Activated CD4-positive, alpha-beta T cell treated with anti-CD3 and anti-CD28 coated beads for 48 hours (primary cell): ENCODE measurements around the gene JAML.

ENCODE experiments used
- DNase-seq: peaks from one replicate; pipeline ENCODE4 v3.0.0-alpha.2; 2020

JAML gene

DNA sequence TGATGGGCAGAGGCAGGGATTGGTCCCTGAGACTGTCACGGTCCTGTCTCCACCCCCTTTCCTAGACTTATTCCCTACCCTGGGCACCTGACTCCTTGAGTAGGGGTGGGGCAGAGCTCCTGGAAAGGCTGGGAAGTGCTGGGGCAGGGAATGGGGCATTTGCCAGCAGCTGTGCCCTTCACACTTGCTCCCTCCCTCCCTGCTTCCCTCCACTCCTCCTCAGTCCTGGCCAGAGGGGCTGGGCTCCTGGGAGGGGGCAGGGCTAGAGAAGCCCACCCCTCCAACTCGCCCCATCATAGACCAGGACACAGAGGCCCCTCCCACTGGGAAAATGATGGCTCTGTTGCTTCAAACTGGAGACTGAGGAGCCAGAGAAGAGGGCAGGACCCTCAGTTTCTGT is 59.9 kb downstream of the JAML start:
- no peak for DNase-seq

DNA sequence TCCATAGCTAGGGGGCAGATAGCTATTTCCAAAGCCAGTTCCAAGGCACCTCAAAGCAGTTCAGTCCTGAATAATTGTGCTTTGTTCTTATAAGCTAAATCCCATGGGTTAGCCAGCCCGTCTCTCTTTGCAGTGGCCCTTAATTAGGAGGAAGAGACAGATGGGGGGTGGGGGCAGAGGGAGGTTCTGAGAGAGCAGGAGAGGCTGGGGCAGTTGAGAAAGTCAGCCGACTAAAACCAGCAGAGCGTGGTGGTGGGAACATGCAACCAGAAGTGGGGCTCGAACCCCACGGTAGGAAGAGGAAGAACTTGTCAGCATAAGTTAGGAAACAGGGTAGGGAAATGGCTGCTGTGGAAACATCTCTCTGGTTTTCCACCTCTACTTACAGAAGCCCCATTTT is 61.3 kb downstream of the JAML start:
- DNase-seq = no peak

- DNase-seq = no peak
Observed at GRCh38 chr11:118162846-118163245, 62.0 kb downstream of the JAML start.

DNA sequence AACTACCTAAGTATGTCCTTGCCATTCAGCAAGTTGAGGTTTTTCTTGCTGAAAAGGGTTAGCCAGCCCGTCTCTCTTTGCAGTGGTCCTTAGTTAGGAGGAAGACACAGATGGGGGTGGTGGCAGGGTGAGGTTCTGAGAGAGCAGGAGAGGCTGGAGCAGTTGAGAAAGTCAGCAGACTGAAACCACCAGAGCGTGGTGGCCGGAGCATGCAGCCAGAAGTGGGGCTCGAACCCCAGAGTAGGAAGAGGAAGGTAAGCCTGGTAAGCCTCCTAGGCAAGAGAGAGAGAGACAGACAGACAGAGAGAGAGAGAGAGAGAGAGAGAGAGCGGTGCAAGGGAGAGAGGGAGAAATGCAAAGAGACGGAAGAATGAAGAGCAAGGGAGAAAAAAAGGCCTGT is 63.0 kb downstream of the JAML start:
- DNase-seq = no peak

- DNase-seq = no peak
Observed at GRCh38 chr11:118157186-118157895, 67.5 kb downstream of the JAML start.

- DNase-seq = peak; percentile 41
Observed at GRCh38 chr11:118156531-118157185, 68.2 kb downstream of the JAML start.

GRCh38 chr11:118155776-118156530 is 68.9 kb downstream of the JAML start:
- DNase-seq = no peak

- DNase-seq = no peak
Observed at GRCh38 chr11:118154641-118155040, 70.2 kb downstream of the JAML start.

GRCh38 chr11:118153976-118154375 is 70.8 kb downstream of the JAML start:
- DNase-seq = no peak

- no peak for DNase-seq
Observed at GRCh38 chr11:118153516-118153915, 71.3 kb downstream of the JAML start.

DNA sequence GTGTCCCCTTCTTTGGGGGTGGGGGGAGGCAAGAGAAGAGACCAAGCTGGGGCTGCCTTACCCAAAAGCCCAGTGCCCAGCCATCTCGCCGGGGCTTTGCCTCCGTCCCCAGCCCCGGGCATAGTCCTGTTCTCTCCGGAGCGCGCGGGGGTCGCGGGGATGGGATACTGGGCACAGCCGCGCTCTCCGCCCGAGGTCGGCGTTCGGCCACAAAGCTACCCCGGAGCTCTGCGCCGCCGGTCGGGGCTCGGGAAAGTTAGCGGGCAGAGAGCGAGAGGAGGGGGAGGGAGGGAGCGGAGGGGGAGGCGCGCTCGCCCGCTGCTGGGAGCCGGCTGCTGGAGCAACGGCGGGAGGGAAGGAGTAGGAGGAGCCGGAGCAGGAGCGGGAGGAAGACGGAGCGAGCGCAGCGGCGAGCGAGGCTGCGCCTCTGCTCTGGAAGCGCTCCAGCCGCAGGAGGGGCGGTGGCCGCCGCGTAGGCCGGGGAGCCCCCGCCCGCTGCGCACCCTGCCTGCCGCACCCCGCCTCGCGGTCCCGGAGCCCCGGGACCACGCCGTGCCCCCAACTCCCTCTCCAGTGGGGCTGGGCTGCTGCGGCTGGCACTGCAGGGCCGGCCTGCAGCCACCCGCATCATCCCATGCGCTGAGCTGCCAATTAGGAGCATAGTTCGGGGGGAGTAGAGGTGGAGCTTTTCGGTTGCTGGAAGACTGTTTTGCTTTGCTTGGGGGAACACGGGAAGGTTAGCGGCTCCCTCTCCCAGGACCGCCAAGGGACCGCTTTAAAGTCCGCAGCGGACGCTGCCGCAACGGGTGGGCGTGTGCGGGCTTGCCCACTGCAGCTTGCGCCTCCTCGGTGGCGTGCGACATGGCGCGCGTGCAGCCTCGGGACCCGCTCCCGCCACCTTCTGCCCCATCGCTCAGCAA is 72.0 kb downstream of the JAML start, which contains the start of gene SCN4B:
SCN4B (minus strand) TSS at position 272 of the 920 bp plus-strand sequence; CDS start at position 122, 150 bp downstream.
- DNase-seq = peak; percentile 20

DNA sequence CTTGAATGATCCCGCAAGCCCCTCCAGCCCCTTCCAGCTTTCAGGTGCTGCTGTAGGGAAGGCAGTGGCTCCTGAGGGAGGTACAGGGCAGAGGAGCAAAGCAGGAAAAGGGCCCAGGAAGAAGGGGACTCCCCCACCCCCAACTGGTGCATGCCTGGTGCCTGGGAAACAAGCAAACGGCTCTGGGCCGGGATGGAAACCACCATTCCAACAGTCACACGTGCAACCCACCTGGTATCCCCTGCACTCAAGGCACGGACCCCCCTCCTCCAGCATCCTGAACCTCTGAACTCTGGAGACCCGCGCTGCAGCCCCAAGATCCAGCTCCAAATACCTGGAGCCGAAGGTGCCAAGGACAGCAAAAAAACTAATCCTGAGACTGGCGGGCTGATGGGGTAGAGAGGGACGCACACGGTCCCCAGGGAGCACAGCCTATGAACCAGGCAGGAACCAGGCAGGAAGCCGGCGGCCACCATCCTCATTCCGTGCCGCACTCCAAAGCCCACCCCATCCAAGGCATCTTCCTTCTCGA is 72.7 kb downstream of the JAML start:
- no peak for DNase-seq

GRCh38 chr11:118151431-118151830 is 73.4 kb downstream of the JAML start:
- DNase-seq = no peak

DNA sequence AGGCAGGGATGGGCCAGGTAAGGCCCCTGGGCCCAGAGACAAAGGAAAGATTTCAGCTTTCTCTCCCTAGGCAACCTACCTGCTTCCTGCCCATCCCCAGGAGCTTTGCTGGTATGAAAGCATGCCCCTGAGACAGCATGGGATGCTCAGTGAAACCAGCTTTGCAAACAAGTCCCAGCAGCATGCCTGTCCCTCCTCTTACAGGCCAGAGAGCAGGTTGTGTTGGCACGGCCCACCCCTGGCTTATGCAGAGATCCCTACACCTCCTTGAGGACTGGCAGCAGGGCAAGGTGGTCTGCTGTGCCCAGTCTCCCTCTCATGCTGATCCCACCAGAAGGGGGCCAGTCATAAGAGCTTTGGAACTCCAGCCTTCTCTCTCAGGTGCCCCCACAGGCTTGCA is 75.3 kb downstream of the JAML start:
- no peak for DNase-seq

GRCh38 chr11:118148856-118149255 is 76.0 kb downstream of the JAML start:
- DNase-seq = no peak

DNA sequence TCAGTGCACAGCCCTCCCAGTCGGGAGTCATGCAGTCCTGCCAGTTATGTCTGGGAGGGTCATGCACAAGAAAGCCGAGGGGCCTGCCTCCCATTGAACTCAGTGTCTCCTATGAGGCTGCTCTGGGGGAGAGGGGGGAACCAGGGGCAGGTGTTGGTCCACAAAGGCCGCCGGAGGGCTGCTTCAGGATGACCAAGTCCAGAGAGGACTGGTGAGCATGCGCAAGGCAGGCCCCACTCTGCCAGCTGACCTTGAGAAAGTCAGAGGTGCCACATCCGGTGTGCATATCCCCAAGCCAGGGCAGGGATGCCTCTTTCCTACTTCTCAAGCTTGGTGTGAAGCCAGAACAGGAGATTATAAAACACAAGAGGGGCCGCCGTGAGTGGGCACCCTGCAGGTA is 76.6 kb downstream of the JAML start:
- DNase-seq = no peak

GRCh38 chr11:118147502-118147901 is 77.3 kb downstream of the JAML start:
- no peak for DNase-seq

- DNase-seq = no peak
Observed at GRCh38 chr11:118146554-118146953, 78.3 kb downstream of the JAML start.

- peak; percentile 92 for DNase-seq
Observed at GRCh38 chr11:118145285-118146227, 79.3 kb downstream of the JAML start.

DNA sequence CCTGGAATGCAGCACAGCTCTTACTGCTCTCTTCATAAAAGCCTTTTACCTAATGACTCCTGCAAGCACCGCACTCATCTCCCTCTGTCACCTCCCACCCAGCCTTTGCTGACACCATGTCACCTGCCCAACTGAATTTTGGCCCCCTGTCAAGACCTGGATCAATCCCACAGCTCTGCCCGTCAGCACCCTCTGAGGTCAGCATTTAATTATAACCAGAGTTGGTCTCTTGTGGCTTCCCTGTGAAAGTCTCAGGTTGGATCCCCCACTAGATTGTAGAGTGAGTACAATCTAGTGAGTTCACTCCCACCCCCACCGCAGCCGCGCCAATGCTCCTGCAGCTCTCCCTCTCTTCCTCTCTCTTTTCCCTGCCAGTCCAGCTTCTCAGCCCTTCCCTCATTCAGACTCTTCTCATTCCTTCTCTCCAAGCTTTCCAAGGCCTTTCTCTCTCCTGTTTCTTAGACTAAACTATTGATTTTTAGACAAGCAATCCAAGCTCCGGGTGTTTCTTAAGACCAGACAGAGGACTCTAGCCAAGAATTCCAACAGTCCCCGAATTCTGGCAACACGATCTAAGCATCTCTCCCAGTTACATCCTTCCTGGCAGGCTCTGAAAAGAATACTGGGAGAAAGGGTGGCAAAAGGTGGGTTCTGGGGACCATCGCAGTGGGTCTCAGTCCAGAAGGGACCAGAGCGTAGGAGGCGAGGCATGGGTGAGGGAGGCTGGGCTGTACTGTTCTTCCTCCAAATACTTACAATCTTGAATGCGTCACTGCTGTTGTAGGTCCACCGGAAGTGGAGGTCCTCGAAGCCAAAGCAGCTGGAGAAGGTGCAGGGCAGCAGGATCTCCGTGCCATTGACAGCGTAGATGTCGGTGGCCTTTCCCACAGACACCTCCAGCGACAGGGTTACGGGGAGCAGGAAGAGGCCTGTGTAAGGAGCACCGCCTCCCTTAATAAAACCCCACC is 80.2 kb downstream of the JAML start:
- DNase-seq = no peak
